BE2C (cell line): ENCODE results near the gene MUC16.

Source experiments
- DNase-seq: peaks from one replicate; pipeline ENCODE4 v3.0.0-alpha.2; 2020
- H3K27me3 ChIP-seq: fragments of 250-450 bp; sonication (Bioruptor Pico); 2 replicates; pipeline ENCODE4 v1.5.1; 2020; ENCODE audit warnings: mild to moderate bottlenecking
- H3K36me3 ChIP-seq: fragments of 250-450 bp; sonication (Bioruptor Pico); 2 replicates; pipeline ENCODE4 v1.5.1; 2020; ENCODE audit warnings: mild to moderate bottlenecking
- H3K4me1 ChIP-seq: fragments of 250-450 bp; sonication (Bioruptor Pico); 2 replicates; pipeline ENCODE4 v1.5.1; 2020
- H3K4me3 ChIP-seq: 2 replicates; pipeline ENCODE4 v1.5.1; 2011; ENCODE audit warnings: low read depth, low read length
- H3K9me3 ChIP-seq: fragments of 250-450 bp; sonication (Bioruptor Pico); 2 replicates; pipeline ENCODE4 v1.5.1; 2020
- CTCF ChIP-seq: IDR thresholded peaks from 2 replicates; pipeline ENCODE4 v1.5.1; 2012; ENCODE audit warnings: mild to moderate bottlenecking, low read depth, low read length

The MUC16 gene

GRCh38 chr19:8986296-8986695 lies 23.9 kb downstream of the MUC16 start:
- TF ChIP-seq CTCF: no peak
- no peak overlapping the region for H3K4me3 ChIP-seq
- no peaks in the 10 kb centered on the region for H3K36me3 ChIP-seq
- no peaks in the 10 kb centered on the region for H3K4me1 ChIP-seq
- H3K27me3 ChIP-seq: no peaks in the 10 kb centered on the region
- DNase-seq: no peak
- no peaks in the 10 kb centered on the region for H3K9me3 ChIP-seq

GRCh38 chr19:8973501-8974091 lies 36.6 kb downstream of the MUC16 start:
- no peaks in the 10 kb centered on the region for H3K4me1 ChIP-seq
- no peak for DNase-seq
- no peaks in the 10 kb centered on the region for H3K36me3 ChIP-seq
- H3K4me3 ChIP-seq: no peak overlapping the region
- no peaks in the 10 kb centered on the region for H3K27me3 ChIP-seq
- no peaks in the 10 kb centered on the region for H3K9me3 ChIP-seq
- no peak for TF ChIP-seq CTCF

- Histone ChIP-seq H3K36me3 (no peaks in the 10 kb centered on the region), H3K9me3 (no peaks in the 10 kb centered on the region), H3K4me1 (no peaks in the 10 kb centered on the region), H3K4me3 (no peak overlapping the region), H3K27me3 (no peaks in the 10 kb centered on the region)
- no peak for DNase-seq
- TF ChIP-seq CTCF: no peak
Measured at GRCh38 chr19:8965887-8966286, 44.3 kb downstream of the MUC16 start.
